HCT116 (cell line): ENCODE data around the gene EEPD1. TPM values are rescaled to one million over a fixed set of nuclear protein-coding genes. Genes with fewer than 3 reads are reported as not detected.

ENCODE experiments used
- ATAC-seq: fragments of 200-7000 bp; cut with Tn5 transposase; 2 replicates; pipeline ENCODE4 v1.9.1; 2020; ENCODE audit warnings: mild to moderate bottlenecking, moderate library complexity
- BruUV-seq: library from RNA; stranded (reverse); fragments of 400-500 nt; replicated peaks from 2 replicates; lab custom pipeline; 2021; lab: Mats Ljungman, UMichigan
- CTCF ChIA-PET: fragments of 300-600 bp; sonication (Branson Sonifier 250); formaldehyde crosslinking; loops from one replicate; lab custom pipeline; 2021; ENCODE audit warnings: antibody characterized with exemption; lab: Charles Lee
- POLR2A ChIA-PET: fragments of 300-600, 350-600 bp; sonication (Branson Sonifier 250); formaldehyde crosslinking; loops from one replicate; lab custom pipeline; 2021; ENCODE audit warnings: antibody characterized with exemption; lab: Charles Lee
- RAD21 ChIA-PET, 2 experiments: fragments of 300-600 bp; sonication (Branson Sonifier 250); formaldehyde crosslinking; loops; one replicate each; lab custom pipeline; 2023; ENCODE audit warnings: low total read pairs in 2 of 2; ENCODE audit not compliant: uncharacterized antibody in 2 of 2, unreplicated experiment in 2 of 2, low non-redundant PET in 1 of 2; lab: Charles Lee
- DNase-seq: peaks from one replicate; pipeline ENCODE4 v3.0.0-alpha.2; 2010; ENCODE audit warnings: low read depth, low spot score
- H2AFZ ChIP-seq: fragments of 200-600 bp; shearing (Covaris generic), sonication (generic); 2 replicates; pipeline ENCODE4 v1.6.1; 2017; ENCODE audit warnings: low read depth, mixed run types, mixed read lengths, antibody characterized with exemption, low read length; ENCODE audit not compliant: poor library complexity, severe bottlenecking
- H3K27ac ChIP-seq: 2 replicates; pipeline ENCODE4 v1.5.1; 2012; ENCODE audit warnings: low read depth, low read length
- H3K27me3 ChIP-seq: fragments of 200-600 bp; sonication (generic); 2 replicates; pipeline ENCODE4 v1.6.1; 2016; ENCODE audit warnings: mixed run types, low read length, mixed read lengths; ENCODE audit not compliant: insufficient read depth
- H3K36me3 ChIP-seq, 2 experiments: fragments of 200-500 bp in 1 of 2; fragments of 200-600 bp in 1 of 2; sonication (Bioruptor generic) in 1 of 2; sonication (generic) in 1 of 2; 2 replicates each; pipeline versions ENCODE4 v1.5.1 to v1.6.1; 2014 to 2016; ENCODE audit warnings: low read length in 2 of 2, inconsistent platforms in 1 of 2, mixed read lengths in 1 of 2, mixed run types in 1 of 2; ENCODE audit not compliant: insufficient read depth in 2 of 2, control insufficient read depth in 1 of 2
- H3K4me1 ChIP-seq, 2 experiments: fragments of 200-600 bp in 1 of 2; sonication (generic) in 1 of 2; 2 replicates each; pipeline versions ENCODE4 v1.5.1 to v1.6.1; 2012 to 2017; ENCODE audit warnings: low read length in 2 of 2, inconsistent platforms in 1 of 2, mild to moderate bottlenecking in 1 of 2, mixed read lengths in 1 of 2, mixed run types in 1 of 2, moderate library complexity in 1 of 2; ENCODE audit not compliant: insufficient read depth in 2 of 2, control insufficient read depth in 1 of 2
- H3K4me2 ChIP-seq: fragments of 200-600 bp; sonication (generic); 2 replicates; pipeline ENCODE4 v1.6.1; 2017; ENCODE audit warnings: mixed run types, low read length, mixed read lengths
- H3K4me3 ChIP-seq, 2 experiments: fragments of 200-600 bp in 1 of 2; sonication (generic) in 1 of 2; replicated peaks in 1 of 2; 2 replicates each; pipeline ENCODE4 v1.5.1; 2011 to 2016; ENCODE audit warnings: low read length in 2 of 2, control low read depth in 1 of 2, low read depth in 1 of 2, mild to moderate bottlenecking in 1 of 2, mixed read lengths in 1 of 2, mixed run types in 1 of 2
- H3K79me2 ChIP-seq: fragments of 200-600 bp; sonication (generic); 2 replicates; pipeline ENCODE4 v1.6.1; 2017; ENCODE audit warnings: mild to moderate bottlenecking, mixed run types, low read length, moderate library complexity, mixed read lengths; ENCODE audit not compliant: insufficient read depth
- H3K9ac ChIP-seq: fragments of 200-600 bp; sonication (generic); 2 replicates; pipeline ENCODE4 v1.6.1; 2016; ENCODE audit warnings: low read length, mixed read lengths
- H3K9me2 ChIP-seq: fragments of 200-600 bp; sonication (generic), shearing (Covaris generic); 2 replicates; pipeline ENCODE4 v1.6.1; 2017; ENCODE audit warnings: mixed run types, mild to moderate bottlenecking, moderate library complexity; ENCODE audit not compliant: insufficient read depth
- H3K9me3 ChIP-seq, 2 experiments: fragments of 200-500 bp in 1 of 2; fragments of 200-600 bp in 1 of 2; sonication (Bioruptor generic) in 1 of 2; sonication (generic) in 1 of 2; 2 replicates each; pipeline ENCODE4 v1.6.1; 2014 to 2017; ENCODE audit warnings: low read length in 2 of 2, mixed read lengths in 2 of 2, inconsistent platforms in 1 of 2, low read depth in 1 of 2, mild to moderate bottlenecking in 1 of 2, mixed run types in 1 of 2, moderate library complexity in 1 of 2; ENCODE audit not compliant: control insufficient read depth in 1 of 2, insufficient read depth in 1 of 2
- H4K20me1 ChIP-seq: fragments of 200-600 bp; sonication (generic), shearing (Covaris generic); 2 replicates; pipeline ENCODE4 v1.6.1; 2017; ENCODE audit warnings: mixed run types, mild to moderate bottlenecking, moderate library complexity; ENCODE audit not compliant: insufficient read depth
- CEBPB ChIP-seq: IDR thresholded peaks from 2 replicates; pipeline ENCODE4 v1.6.1; 2012; ENCODE audit warnings: low read depth
- CTCF ChIP-seq, 3 experiments: fragments of 200-600 bp in 1 of 3; sonication (generic) in 1 of 3; IDR thresholded peaks in 2 of 3; conservative IDR thresholded peaks in 1 of 3; 2 replicates each; pipeline ENCODE4 v1.5.1; 2012 to 2017; ENCODE audit warnings: low read depth in 2 of 3, low read length in 2 of 3, antibody characterized with exemption in 1 of 3, borderline replicate concordance in 1 of 3, control low read depth in 1 of 3, mild to moderate bottlenecking in 1 of 3, mixed read lengths in 1 of 3, mixed run types in 1 of 3, moderate library complexity in 1 of 3; ENCODE audit not compliant: insufficient read depth in 1 of 3
- EGR1 ChIP-seq: IDR thresholded peaks from 2 replicates; pipeline ENCODE4 v1.6.1; 2012; ENCODE audit warnings: low read depth
- EZH2 ChIP-seq: fragments of 200-600 bp; sonication (generic); IDR thresholded peaks from 2 replicates; pipeline ENCODE4 v1.6.1; 2017; ENCODE audit warnings: antibody characterized with exemption, mixed run types
- EZH2phosphoT487 ChIP-seq: fragments of 200-600 bp; IDR thresholded peaks from 2 replicates; pipeline ENCODE4 v1.6.1; 2018; ENCODE audit warnings: antibody characterized with exemption, borderline replicate concordance
- FOSL1 ChIP-seq: IDR thresholded peaks from 2 replicates; pipeline ENCODE4 v1.6.1; 2012; ENCODE audit warnings: low read depth
- JUND ChIP-seq: IDR thresholded peaks from 2 replicates; pipeline ENCODE4 v1.6.1; 2012
- MAX ChIP-seq: IDR thresholded peaks from 2 replicates; pipeline ENCODE4 v1.6.1; 2012
- POLR2AphosphoS5 ChIP-seq: IDR thresholded peaks from 2 replicates; pipeline ENCODE4 v1.6.1; 2011; ENCODE audit warnings: mild to moderate bottlenecking, low read depth, low read length, moderate library complexity
- SIN3A ChIP-seq: IDR thresholded peaks from 2 replicates; pipeline ENCODE4 v1.6.1; 2012; ENCODE audit warnings: low read depth
- SP1 ChIP-seq: IDR thresholded peaks from 2 replicates; pipeline ENCODE4 v1.6.1; 2012; ENCODE audit warnings: low read depth
- SRF ChIP-seq: IDR thresholded peaks from 2 replicates; pipeline ENCODE4 v1.6.1; 2012; ENCODE audit warnings: low read depth
- TCF7L2 ChIP-seq: IDR thresholded peaks from 2 replicates; pipeline ENCODE4 v1.7.0; 2011; ENCODE audit warnings: borderline replicate concordance, inconsistent platforms; ENCODE audit not compliant: insufficient read depth, insufficient read length; ENCODE audit errors: extremely low read depth
- YY1 ChIP-seq: IDR thresholded peaks from 2 replicates; pipeline ENCODE4 v1.6.1; 2011; ENCODE audit warnings: low read length, low read depth, moderate library complexity, mild to moderate bottlenecking; ENCODE audit not compliant: insufficient replicate concordance; ENCODE audit errors: extremely low read depth
- ZFX ChIP-seq: fragments of 450-650 bp; IDR thresholded peaks from 2 replicates; pipeline ENCODE4 v1.6.1; 2017
- intact Hi-C: fragments of 100-400 bp; cut with micrococcal nuclease; formaldehyde crosslinking; loops from 2 replicates; pipeline ENCODE4 v1.10.0; 2022
- total RNA-seq: library from RNA; stranded (reverse); gene quantifications from one replicate; pipeline ENCODE4 v1.2.1, GENCODE V29; 2021; ENCODE audit not compliant: unreplicated experiment

EEPD1 gene
- total RNA-seq, 1 experiment from 2014 or later, result 4.2 TPM

- Histone ChIP-seq H3K36me3 (no peaks in the 10 kb centered on the region), H3K4me1 (peaks cover 2 to 8% of the 10 kb centered on the region in 2 experiments; a peak in 1 of 4 replicates), H3K9ac (no peak overlapping the region), H3K9me2 (no peaks in the 10 kb centered on the region), H3K27me3 (no peaks in the 10 kb centered on the region), H3K9me3 (no peaks in the 10 kb centered on the region), H3K27ac (no peak overlapping the region), H3K79me2 (no peaks in the 10 kb centered on the region), H3K4me2 (no peak overlapping the region), H3K4me3 (no peak overlapping the region), H4K20me1 (no peaks in the 10 kb centered on the region), H2AFZ (no peak overlapping the region)
- CTCF ChIA-PET, result no interaction called here
- POLR2A ChIA-PET, result no interaction called here
- ATAC-seq (no peak), DNase-seq (no peak)
- RAD21 ChIA-PET, result no interaction called here
- intact Hi-C loops, result no loop called here
- BruUV-seq, result no TSS peak
- TF ChIP-seq ZFX (no peak), MAX (no peak), SIN3A (no peak), SRF (no peak), CEBPB (no peak), JUND (no peak), TCF7L2 (no peak), EGR1 (no peak), POLR2AphosphoS5 (no peak), EZH2 (no peak), CTCF (IDR thresholded peaks at IDR 0.05 in 2 of 3, conservative IDR thresholded peaks at IDR 0.05 in 1 of 3; ENCODE audit: borderline replicate concordance in 1 of 3, insufficient read depth in 1 of 3, low read depth in 2 of 3, low read length in 2 of 3) (no peak), EZH2phosphoT487 (no peak), YY1 (no peak), SP1 (no peak), FOSL1 (no peak)
Observed at GRCh38 chr7:36314491-36314890, 161.4 kb downstream of the EEPD1 start.
